ENCODE results near the gene EFCAB6. TPM values are rescaled to one million over a fixed set of nuclear protein-coding genes. Genes with fewer than 3 reads are reported as not detected.

The EFCAB6 gene
- total and polyA plus RNA-seq, 2 of the 4 experiments (the other 2 are of a cell fraction): 0.44 to 1.1 TPM

GRCh38 chr22:43840431-43840830 lies 28.3 kb upstream of the EFCAB6 start:
- Histone ChIP-seq H2BK5ac (ENCODE audit: low read depth, low read length, poor library complexity, severe bottlenecking) (no peak overlapping the region), H3K4ac (ENCODE audit: low read depth, low read length) (no peak overlapping the region), H4K91ac (ENCODE audit: insufficient read depth, low read depth, low read length) (no peak overlapping the region), H4K20me1 (ENCODE audit: insufficient read depth, low read length) (no peaks in the 10 kb centered on the region; the same call in 1 of the 2 replicates), H3K23ac (ENCODE audit: low read depth, low read length) (no peak overlapping the region), H3K56ac (ENCODE audit: extremely low read depth, insufficient read depth, low read length) (no peak overlapping the region), H2BK15ac (ENCODE audit: low read depth, low read length) (no peak overlapping the region), H2BK120ac (ENCODE audit: low read depth, low read length) (no peak overlapping the region), H3K79me1 (ENCODE audit: low read depth in 1 of 2, low read length in 2 of 2) (no peaks in the 10 kb centered on the region; a peak in 1 of 4 replicates), H3K4me1 (ENCODE audit: control insufficient read depth, insufficient read depth, low read length) (no peaks in the 10 kb centered on the region), H3K36me3 (ENCODE audit: control insufficient read depth, insufficient read depth, low read length) (peaks cover 9% of the 10 kb centered on the region; the same call in 1 of the 2 replicates), H3K27me3 (ENCODE audit: control insufficient read depth, insufficient read depth, low read length) (no peaks in the 10 kb centered on the region; the same call in 1 of the 2 replicates), H2BK20ac (ENCODE audit: low read depth, low read length) (no peak overlapping the region), H3K9me3 (ENCODE audit: control insufficient read depth, insufficient read depth, low read length) (no peaks in the 10 kb centered on the region), H3K9me1 (ENCODE audit: insufficient read depth, low read length) (no peaks in the 10 kb centered on the region), H4K5ac (ENCODE audit: low read depth, low read length) (no peak overlapping the region), H3K27ac (ENCODE audit: insufficient read depth, low read length) (no peak overlapping the region), H3K14ac (replicated peaks; ENCODE audit: low read depth, low read length) (no peak overlapping the region), H4K8ac (ENCODE audit: low read depth in 2 of 2, low read length in 2 of 2) (no peak overlapping the region), H2AFZ (replicated peaks; ENCODE audit: low read length, poor library complexity) (peak overlapping the region; percentile 21), H3K4me3 (ENCODE audit: insufficient read depth, low read depth, low read length) (no peak overlapping the region), H3K9ac (ENCODE audit: low read depth, low read length) (no peak overlapping the region), H2AK9ac (replicated peaks; ENCODE audit: low read depth, low read length, poor library complexity) (no peak overlapping the region), H2AK5ac (ENCODE audit: low read depth, low read length) (no peak overlapping the region), H3K4me2 (ENCODE audit: low read depth, low read length) (no peak overlapping the region), H3K18ac (ENCODE audit: low read depth, low read length) (no peak overlapping the region)
- no TSS peak for BruUV-seq (replicated peaks)
- intact Hi-C loops (cut with micrococcal nuclease) (no loop called here), dilution Hi-C loops (cut with HindIII; ENCODE audit: low sequenced_read_pairs, unreplicated experiment) (no loop called here), in situ Hi-C loops (cut with MboI; ENCODE audit: low sequenced_read_pairs) (no loop called here)
- TF ChIP-seq MAFK (IDR thresholded peaks at IDR 0.05; ENCODE audit: low read depth, low read length) (no peak), BHLHE40 (IDR thresholded peaks at IDR 0.05; ENCODE audit: low read depth, low read length) (no peak), ELK1 (IDR thresholded peaks at IDR 0.05; ENCODE audit: borderline replicate concordance, low read depth, low read length) (no peak), NFE2L2 (IDR thresholded peaks at IDR 0.05; ENCODE audit: low read depth, low read length) (no peak), CTCF (conservative IDR thresholded peaks at IDR 0.05; ENCODE audit: low read depth, low read length) (no peak), CHD1 (IDR thresholded peaks at IDR 0.05; ENCODE audit: low read depth, low read length) (no peak), CEBPB (IDR thresholded peaks at IDR 0.05; ENCODE audit: low read depth, low read length) (no peak), RAD21 (IDR thresholded peaks at IDR 0.05; ENCODE audit: low read length) (no peak), RCOR1 (IDR thresholded peaks at IDR 0.05; ENCODE audit: insufficient replicate concordance, low read length) (no peak), USF2 (IDR thresholded peaks at IDR 0.05; ENCODE audit: low read depth, low read length) (no peak), MAZ (IDR thresholded peaks at IDR 0.05; ENCODE audit: borderline replicate concordance, low read depth, low read length) (no peak), POLR2A (IDR thresholded peaks at IDR 0.05; ENCODE audit: low read depth, low read length) (no peak), MXI1 (IDR thresholded peaks at IDR 0.05; ENCODE audit: borderline replicate concordance, low read depth, low read length) (no peak), SMC3 (IDR thresholded peaks at IDR 0.05; ENCODE audit: low read depth, low read length) (no peak), FOS (IDR thresholded peaks at IDR 0.05; ENCODE audit: low read depth, low read length) (no peak), RFX5 (IDR thresholded peaks at IDR 0.05; ENCODE audit: low read depth, low read length) (no peak)
- 84% methylated on average over 6 of the region's 13 CpGs; no CpG with 5 or more reads in 1 of the 2 experiments for WGBS, 2 experiments (ENCODE audit: extremely low coverage in 2 of 2, insufficient read length in 1 of 2)
- no peak for ATAC-seq (ENCODE audit: low read depth)
- ChIA-PET POLR2A (ENCODE audit: unreplicated experiment) (no interaction called here), CTCF (no interaction called here)
- DNase-seq: no peak
